CD4-positive, alpha-beta memory T cell (primary cell): ENCODE results near the gene RERE. TPM values are rescaled to one million over a fixed set of nuclear protein-coding genes. Genes with fewer than 3 reads are reported as not detected.
A peak's percentile ranks its signal among the peaks of the same experiment; 100 is the strongest.
"Not testable (repeated sequence)": the region's sequence is repeated elsewhere in the genome, so short reads cannot be mapped to it uniquely, and the experiment has no call there.

Experiments used
- CTCF ChIA-PET: fragments of 350-600 bp; sonication (Branson Sonifier 250); formaldehyde crosslinking; loops from one replicate; lab custom pipeline; 2021; ENCODE audit warnings: inconsistent platforms; ENCODE audit not compliant: partially characterized antibody; lab: Charles Lee
- POLR2A ChIA-PET: fragments of 350-600 bp; sonication (Branson Sonifier 250); formaldehyde crosslinking; loops from one replicate; lab custom pipeline; 2021; ENCODE audit not compliant: partially characterized antibody; lab: Charles Lee
- DNase-seq, 5 donors: peaks; one replicate each; pipeline versions ENCODE4 v3.0.0 to v3.0.0-alpha.2; 2020 to 2022; ENCODE audit warnings: mixed read lengths in 1 of 5
- H3K27ac ChIP-seq: one replicate; pipeline ENCODE4 v1.7.0; 2013; ENCODE audit warnings: low read depth, low read length
- H3K27me3 ChIP-seq: 2 replicates; pipeline ENCODE4 v1.7.0; 2013; ENCODE audit warnings: mild to moderate bottlenecking, low read length, moderate library complexity; ENCODE audit not compliant: insufficient read depth
- H3K36me3 ChIP-seq: 2 replicates; pipeline ENCODE4 v1.7.0; 2013; ENCODE audit warnings: mild to moderate bottlenecking, low read length, moderate library complexity; ENCODE audit not compliant: insufficient read depth
- H3K4me1 ChIP-seq: 2 replicates; pipeline ENCODE4 v1.7.0; 2013; ENCODE audit warnings: mild to moderate bottlenecking, low read length, moderate library complexity; ENCODE audit not compliant: insufficient read depth
- H3K4me3 ChIP-seq, 2 donors: one replicate each; pipeline ENCODE4 v1.7.0; 2013; ENCODE audit warnings: low read length in 2 of 2, mild to moderate bottlenecking in 1 of 2
- H3K9me3 ChIP-seq, 2 donors: one replicate each; pipeline ENCODE4 v1.7.0; 2013; ENCODE audit warnings: low read length in 2 of 2, control low read depth in 1 of 2; ENCODE audit not compliant: control insufficient read depth in 1 of 2
- H3K27ac Mint-ChIP-seq, 7 donors: one replicate each; pipeline ENCODE4 v1.8.0; 2020 to 2021; ENCODE audit warnings: mixed read lengths in 7 of 7, mild to moderate bottlenecking in 6 of 7, inconsistent platforms in 3 of 7, moderate library complexity in 3 of 7
- H3K27me3 Mint-ChIP-seq, 2 donors: one replicate each; pipeline ENCODE4 v1.8.0; 2020 to 2021; ENCODE audit warnings: mixed read lengths in 2 of 2
- H3K36me3 Mint-ChIP-seq, 2 donors: one replicate each; pipeline ENCODE4 v1.8.0; 2020 to 2021; ENCODE audit warnings: mixed read lengths in 2 of 2, inconsistent platforms in 1 of 2, mild to moderate bottlenecking in 1 of 2
- H3K4me1 Mint-ChIP-seq, 4 donors: one replicate each; pipeline ENCODE4 v1.8.0; 2020 to 2021; ENCODE audit warnings: mixed read lengths in 4 of 4, mild to moderate bottlenecking in 1 of 4
- H3K4me3 Mint-ChIP-seq, 8 donors: one replicate each; pipeline ENCODE4 v1.8.0; 2020 to 2021; ENCODE audit warnings: mixed read lengths in 8 of 8, mild to moderate bottlenecking in 7 of 8, moderate library complexity in 6 of 8, inconsistent platforms in 3 of 8
- H3K9me3 Mint-ChIP-seq, 8 donors: one replicate each; pipeline ENCODE4 v1.8.0; 2020 to 2021; ENCODE audit warnings: mixed read lengths in 8 of 8, mild to moderate bottlenecking in 5 of 8, inconsistent platforms in 3 of 8, moderate library complexity in 1 of 8
- intact Hi-C: fragments of 100-400 bp; cut with micrococcal nuclease; formaldehyde crosslinking; loops from one replicate; pipeline ENCODE4 v1.15.1; 2023
- polyA plus RNA-seq, 2 donors: library from polyadenylated mRNA; unstranded; fragments of 300-500 nt; fragmentation: Illumina TruSeq; gene quantifications; one replicate each; pipeline ENCODE4 v1.2.3, GENCODE V29; 2021
- total RNA-seq, 2 experiments: library from RNA; stranded (reverse); gene quantifications; one replicate each; pipeline ENCODE4 v1.2.3, GENCODE V29; 2021

Gene RERE
- total and polyA plus RNA-seq, 4 experiments from 2014 or later, result 0.38 to 117 (median 60.3) TPM

- H3K4me3 Mint-ChIP-seq, result no peak overlapping the region
- H3K9me3 Mint-ChIP-seq, result peaks cover 0 to 2% (median 0%) of the 10 kb centered on the region in 8 donors
- no peaks in the 10 kb centered on the region for H3K4me1 ChIP-seq
- H3K9me3 ChIP-seq, result no peaks in the 10 kb centered on the region
- H3K27ac Mint-ChIP-seq, result no peak overlapping the region
- H3K27me3 Mint-ChIP-seq, result peaks cover 0 to 2% of the 10 kb centered on the region in 2 donors
- intact Hi-C loops, result loop anchor here (10.0 kb wide), 1 partner anchor 440 kb away; no protein-coding TSS in a partner anchor
- no peak for DNase-seq
- no peaks in the 10 kb centered on the region for H3K36me3 Mint-ChIP-seq
- POLR2A ChIA-PET, result interaction anchor here (0.5 to 1.1 kb wide), 2 partner anchors 34 to 248 kb away, joined by 3 to 4 read pairs; partner anchors contain the start of gene ENO1
- H3K27ac ChIP-seq, result no peak overlapping the region
- no peaks in the 10 kb centered on the region for H3K27me3 ChIP-seq
- peaks cover 0 to 2% (median under 1%) of the 10 kb centered on the region in 4 donors for H3K4me1 Mint-ChIP-seq
- H3K36me3 ChIP-seq, result no peaks in the 10 kb centered on the region
- CTCF ChIA-PET, result interaction anchor here (1.0 to 2.5 kb wide), 2 partner anchors 19 to 283 kb away, joined by 3 to 7 read pairs; no protein-coding TSS in a partner anchor
- no peak overlapping the region for H3K4me3 ChIP-seq
These were observed 27.1 kb upstream of the RERE start for GRCh38 chr1:8844501-8845006.

GRCh38 chr1:8841395-8841794 lies 24.0 kb upstream of the RERE start:
- Histone ChIP-seq H3K4me1 (no peaks in the 10 kb centered on the region), H3K4me3 (no peak overlapping the region), H3K27me3 (no peaks in the 10 kb centered on the region), H3K27ac (no peak overlapping the region), H3K36me3 (no peaks in the 10 kb centered on the region), H3K9me3 (no peaks in the 10 kb centered on the region)
- Mint-ChIP-seq H3K27me3 (peaks cover 0 to 2% of the 10 kb centered on the region in 2 donors), H3K4me3 (no peak overlapping the region), H3K36me3 (no peaks in the 10 kb centered on the region), H3K27ac (no peak overlapping the region), H3K9me3 (peaks cover 0 to 2% (median 0%) of the 10 kb centered on the region in 8 donors), H3K4me1 (peaks cover 0 to 1% (median 0%) of the 10 kb centered on the region in 4 donors)
- ChIA-PET CTCF (interaction anchor here (1.6 to 5.6 kb wide), 2 partner anchors 8 to 19 kb away, joined by 5 to 29 read pairs; no protein-coding TSS in a partner anchor), POLR2A (no interaction called here)
- DNase-seq, result no peak
- intact Hi-C loops, result loop anchor here (10.0 kb wide), 1 partner anchor 437 kb away; no protein-coding TSS in a partner anchor

- Histone ChIP-seq H3K27ac (no peak overlapping the region), H3K4me1 (no peaks in the 10 kb centered on the region), H3K9me3 (no peaks in the 10 kb centered on the region), H3K27me3 (no peaks in the 10 kb centered on the region), H3K36me3 (no peaks in the 10 kb centered on the region), H3K4me3 (no peak overlapping the region)
- no peak overlapping the region for H3K27ac Mint-ChIP-seq
- intact Hi-C loops, result loop anchor here (10.0 kb wide), 1 partner anchor 435 kb away; no protein-coding TSS in a partner anchor
- peaks cover 0 to 2% (median 0%) of the 10 kb centered on the region in 8 donors for H3K9me3 Mint-ChIP-seq
- POLR2A ChIA-PET, result interaction anchor here (0.5 kb wide), 1 partner anchor 147 kb away, joined by 3 read pairs; no protein-coding TSS in a partner anchor
- peaks cover 0 to 1% (median 0%) of the 10 kb centered on the region in 4 donors for H3K4me1 Mint-ChIP-seq
- H3K36me3 Mint-ChIP-seq, result no peaks in the 10 kb centered on the region
- no peak for DNase-seq
- H3K27me3 Mint-ChIP-seq, result peaks cover 0 to 2% of the 10 kb centered on the region in 2 donors
- H3K4me3 Mint-ChIP-seq, result no peak overlapping the region
- CTCF ChIA-PET, result interaction anchor here (1.6 to 5.6 kb wide), 2 partner anchors 9 to 21 kb away, joined by 5 to 29 read pairs; no protein-coding TSS in a partner anchor
These were observed 22.6 kb upstream of the RERE start for GRCh38 chr1:8839990-8840389.

GRCh38 chr1:8835941-8836643 lies 18.7 kb upstream of the RERE start:
- H3K9me3 Mint-ChIP-seq, result peaks cover 0 to 3% (median 0%) of the 10 kb centered on the region in 8 donors
- H3K4me1 ChIP-seq, result no peaks in the 10 kb centered on the region
- H3K4me1 Mint-ChIP-seq, result no peaks in the 10 kb centered on the region
- H3K27ac Mint-ChIP-seq, result no peak overlapping the region
- no peaks in the 10 kb centered on the region for H3K27me3 Mint-ChIP-seq
- H3K4me3 Mint-ChIP-seq, result no peak overlapping the region
- H3K36me3 ChIP-seq, result no peaks in the 10 kb centered on the region
- no peak overlapping the region for H3K4me3 ChIP-seq
- no peaks in the 10 kb centered on the region for H3K9me3 ChIP-seq
- no peak for DNase-seq
- no peak overlapping the region for H3K27ac ChIP-seq
- CTCF ChIA-PET, result interaction anchor here (0.6 to 5.6 kb wide), 4 partner anchors 12 to 19 kb away, joined by 3 to 29 read pairs (median 6); partner anchors contain the start of gene RERE
- intact Hi-C loops, result no loop called here
- POLR2A ChIA-PET, result no interaction called here
- no peaks in the 10 kb centered on the region for H3K36me3 Mint-ChIP-seq
- H3K27me3 ChIP-seq, result no peaks in the 10 kb centered on the region

DNA sequence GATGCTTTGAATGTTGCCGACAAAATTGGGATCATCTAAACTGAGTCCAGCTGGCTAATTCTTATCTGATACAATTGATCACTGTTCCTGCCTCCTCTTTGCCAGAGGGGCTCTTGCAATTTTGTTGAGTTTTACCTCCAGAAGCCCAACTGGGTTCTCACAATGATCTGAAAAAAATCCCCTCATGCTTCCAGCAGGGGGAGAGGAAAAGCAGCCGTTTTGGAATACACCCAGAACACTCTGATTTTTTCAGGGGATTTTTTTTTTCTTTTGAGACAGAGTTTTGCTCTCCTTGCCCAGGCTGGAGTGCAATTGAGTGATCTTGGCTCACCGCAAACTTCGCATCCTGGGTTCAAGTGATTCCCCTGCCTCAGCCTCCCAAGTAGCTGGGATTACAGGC lies 13.9 kb upstream of the RERE start:
- H3K36me3 Mint-ChIP-seq, result no peaks in the 10 kb centered on the region
- no peaks in the 10 kb centered on the region for H3K36me3 ChIP-seq
- H3K27me3 ChIP-seq, result no peaks in the 10 kb centered on the region
- peaks cover 9% of the 10 kb centered on the region for H3K4me1 ChIP-seq
- H3K9me3 ChIP-seq, result no peaks in the 10 kb centered on the region
- no peak overlapping the region for H3K4me3 ChIP-seq
- peak overlapping the region in 1 of 7 donors; percentile 17 for H3K27ac Mint-ChIP-seq
- peaks cover 9 to 13% (median 11%) of the 10 kb centered on the region in 4 donors for H3K4me1 Mint-ChIP-seq
- H3K4me3 Mint-ChIP-seq, result no peak overlapping the region
- no peak for DNase-seq
- H3K27me3 Mint-ChIP-seq, result no peaks in the 10 kb centered on the region
- H3K27ac ChIP-seq, result no peak overlapping the region
- H3K9me3 Mint-ChIP-seq, result peaks cover 0 to 4% (median 0%) of the 10 kb centered on the region in 8 donors
- ChIA-PET CTCF (interaction anchor here (2.2 kb wide), 1 partner anchor 18 kb away, joined by 6 read pairs; no protein-coding TSS in a partner anchor), POLR2A (no interaction called here)
- intact Hi-C loops, result no loop called here

DNA sequence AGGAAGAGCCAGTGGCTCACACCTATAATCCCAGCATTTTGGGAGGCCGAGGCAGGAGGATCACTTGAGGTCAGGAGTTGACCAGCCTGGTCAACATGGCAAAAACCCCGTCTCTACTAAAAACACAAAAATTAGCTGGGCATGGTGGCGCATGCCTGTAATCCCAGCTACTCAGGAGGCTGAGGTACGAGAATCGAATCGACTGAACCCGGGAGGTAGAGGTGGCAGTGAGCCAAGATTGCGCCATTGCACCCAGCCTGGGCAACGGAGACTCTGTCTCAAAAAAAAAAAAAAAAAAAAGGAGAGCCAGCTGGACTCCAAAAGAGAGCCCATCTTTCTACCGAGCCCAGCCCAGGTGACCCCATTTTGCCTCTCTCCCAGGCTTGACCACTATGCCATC lies 13.3 kb upstream of the RERE start:
- Mint-ChIP-seq H3K4me3 (peak overlapping the region in 2 of 8 donors; percentile 30 to 82), H3K4me1 (peaks cover 9 to 13% (median 11%) of the 10 kb centered on the region in 4 donors), H3K27ac (peak overlapping the region in 2 of 7 donors; percentile 43 to 50)
- DNase-seq, H3K9me3 Mint-ChIP-seq, H3K4me3 ChIP-seq, H3K36me3 Mint-ChIP-seq, H3K27ac ChIP-seq, intact Hi-C loops, H3K9me3 ChIP-seq, H3K27me3 Mint-ChIP-seq, H3K4me1 ChIP-seq, POLR2A ChIA-PET, H3K27me3 ChIP-seq, H3K36me3 ChIP-seq: not testable (repeated sequence)
- CTCF ChIA-PET, result interaction anchor here (0.7 to 2.2 kb wide), 2 partner anchors 18 to 26 kb away, joined by 3 to 6 read pairs; no protein-coding TSS in a partner anchor

DNA sequence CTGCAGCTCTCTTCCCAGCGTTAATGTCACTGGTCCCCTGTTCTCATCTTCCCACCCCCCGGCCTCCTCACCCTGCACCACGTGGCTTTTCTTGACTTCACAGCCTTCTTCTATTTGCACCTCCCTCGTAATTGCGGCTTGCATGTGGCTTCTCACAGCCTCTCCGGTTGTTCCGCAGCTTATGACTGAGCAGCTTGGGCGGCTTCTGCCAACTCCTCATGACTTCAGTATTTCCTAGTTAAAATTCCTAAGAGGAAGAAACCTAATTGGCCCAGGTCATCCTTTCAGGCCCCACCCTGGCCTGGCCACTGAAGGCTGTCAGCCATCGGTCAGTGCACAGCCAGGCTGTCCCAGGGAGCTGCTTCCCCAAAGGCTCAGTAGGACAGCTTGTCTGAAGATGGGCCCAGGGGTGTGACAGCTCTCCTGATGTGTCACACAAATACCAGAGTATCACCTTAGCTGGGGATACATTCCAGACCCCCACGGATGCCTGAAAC lies 8.6 kb upstream of the RERE start:
- H3K9me3 ChIP-seq, result no peaks in the 10 kb centered on the region
- Mint-ChIP-seq H3K9me3 (peaks cover 0 to 2% (median 0%) of the 10 kb centered on the region in 8 donors), H3K27ac (no peak overlapping the region), H3K27me3 (peaks cover 0 to 2% of the 10 kb centered on the region in 2 donors), H3K4me3 (no peak overlapping the region), H3K4me1 (peaks cover 9 to 13% (median 11%) of the 10 kb centered on the region in 4 donors), H3K36me3 (no peaks in the 10 kb centered on the region)
- H3K27ac ChIP-seq, result no peak overlapping the region
- no peak overlapping the region for H3K4me3 ChIP-seq
- ChIA-PET POLR2A (no interaction called here), CTCF (interaction anchor here (0.7 kb wide), 1 partner anchor 23 kb away, joined by 4 read pairs; no protein-coding TSS in a partner anchor)
- peaks cover 9% of the 10 kb centered on the region for H3K4me1 ChIP-seq
- intact Hi-C loops, result no loop called here
- no peaks in the 10 kb centered on the region for H3K36me3 ChIP-seq
- H3K27me3 ChIP-seq, result no peaks in the 10 kb centered on the region
- DNase-seq, result no peak
